ENCODE results near the gene TADA2A. TPM values are rescaled to one million over a fixed set of nuclear protein-coding genes. Genes with fewer than 3 reads are reported as not detected.

TADA2A gene
- total and polyA plus RNA-seq, 2 of the 8 experiments (the other 6 are each of a cell fraction or from before 2014, with no cell fraction given): 8.4 to 18.5 TPM

GRCh38 chr17:37391146-37391545, 15.5 kb upstream of the TADA2A start:
- H3K9me3 ChIP-seq (ENCODE audit: insufficient read depth in 2 of 2, low read depth in 1 of 2, low read length in 1 of 2): no peaks in the 10 kb centered on the region
- H3K4me1 ChIP-seq (replicated peaks in 1 of 4; ENCODE audit: control insufficient read depth in 3 of 4, insufficient read depth in 4 of 4, low read length in 3 of 4): no peaks in the 10 kb centered on the region
- H3K23me2 ChIP-seq (ENCODE audit: low read depth, low read length): no peaks in the 10 kb centered on the region
- no peak overlapping the region for H3K4me2 ChIP-seq (ENCODE audit: insufficient read depth in 1 of 2, low read depth in 2 of 2, low read length in 2 of 2)
- no peak overlapping the region for H2BK15ac ChIP-seq (ENCODE audit: low read length)
- no peaks in the 10 kb centered on the region for H3K79me1 ChIP-seq (ENCODE audit: low read depth, low read length)
- FAIRE-seq: no peak
- H2AFZ ChIP-seq (ENCODE audit: low read length): no peak overlapping the region
- H3K79me2 ChIP-seq (ENCODE audit: control insufficient read depth in 1 of 2, insufficient read depth in 2 of 2, low read length in 2 of 2): no peaks in the 10 kb centered on the region
- H4K91ac ChIP-seq (replicated peaks; ENCODE audit: insufficient read length, low read length): no peak overlapping the region
- H2AK5ac ChIP-seq (ENCODE audit: low read depth, low read length): no peak overlapping the region
- H3K18ac ChIP-seq (ENCODE audit: extremely low read depth, low read length): no peak overlapping the region
- H3K9ac ChIP-seq (replicated peaks in 1 of 4; ENCODE audit: extremely low read depth in 1 of 4, low read depth in 3 of 4, low read length in 3 of 4): no peak overlapping the region
- H4K20me1 ChIP-seq (replicated peaks in 1 of 2; ENCODE audit: control insufficient read depth in 1 of 2, insufficient read depth in 2 of 2, low read length in 2 of 2): no peaks in the 10 kb centered on the region
- no peaks in the 10 kb centered on the region for H3K36me3 ChIP-seq (ENCODE audit: control insufficient read depth in 2 of 4, insufficient read depth in 4 of 4, low read length in 3 of 4)
- DNase-seq (ENCODE audit: low read depth in 1 of 2, low spot score in 2 of 2): no peak
- ChIA-PET POLR2A (ENCODE audit: partially characterized antibody) (interaction anchor here (1.0 kb wide), 1 partner anchor 92 kb away, joined by 3 read pairs; no protein-coding TSS in a partner anchor), CTCF (ENCODE audit: partially characterized antibody) (interaction anchor here (0.6 to 9.1 kb wide), 4 partner anchors 17 to 379 kb away, joined by 3 to 126 read pairs (median 4); partner anchors contain the start of gene C17orf78)
- H2BK120ac ChIP-seq (replicated peaks; ENCODE audit: low read depth, low read length): no peak overlapping the region
- no peak overlapping the region for H3K4ac ChIP-seq (replicated peaks; ENCODE audit: insufficient read length, low read depth, low read length)
- H4K8ac ChIP-seq (ENCODE audit: extremely low read depth, insufficient read depth, low read length): no peak overlapping the region
- H2BK5ac ChIP-seq (ENCODE audit: low read depth, low read length): no peak overlapping the region
- no peak overlapping the region for H2BK20ac ChIP-seq (ENCODE audit: low read length)
- TF ChIP-seq RAD21 (IDR thresholded peaks at IDR 0.05 in 1 of 2, conservative IDR thresholded peaks at IDR 0.05 in 1 of 2; ENCODE audit: low read depth in 2 of 2, low read length in 2 of 2) (no peak), SP1 (IDR thresholded peaks at IDR 0.05; ENCODE audit: low read depth, low read length) (no peak), HDAC2 (IDR thresholded peaks at IDR 0.05; ENCODE audit: borderline replicate concordance in 1 of 2, low read depth in 2 of 2, low read length in 2 of 2) (no peak)
- H3K23ac ChIP-seq (ENCODE audit: insufficient read length): no peak overlapping the region
- WGBS, 2 experiments (ENCODE audit: extremely low coverage in 1 of 2, insufficient coverage in 1 of 2, insufficient read length in 1 of 2, insufficient replicate concordance in 2 of 2, low coverage in 1 of 2, low lambda C conversion rate in 2 of 2, missing lambda C conversion rate in 1 of 2): 98% methylated on average over 6 of the region's 6 CpGs; no CpG with 5 or more reads in 1 of the 2 experiments
- H4K5ac ChIP-seq (ENCODE audit: insufficient read length, low read depth, low read length): no peak overlapping the region
- no peak overlapping the region for H3K27ac ChIP-seq (ENCODE audit: low read depth, low read length)
- H2BK12ac ChIP-seq (ENCODE audit: low read depth, low read length): no peak overlapping the region
- no peak overlapping the region for H3K4me3 ChIP-seq (ENCODE audit: extremely low read depth in 1 of 4, insufficient read depth in 2 of 4, low read depth in 3 of 4, low read length in 4 of 4)
- no peak overlapping the region for H3K14ac ChIP-seq (ENCODE audit: insufficient read length)
- no peak overlapping the region for H3K56ac ChIP-seq (replicated peaks; ENCODE audit: insufficient read length, low read depth, low read length)
- no peaks in the 10 kb centered on the region for H3K27me3 ChIP-seq (replicated peaks in 1 of 4; ENCODE audit: control insufficient read depth in 3 of 4, extremely low read depth in 1 of 4, insufficient read depth in 3 of 4, low read length in 3 of 4)
